GM10266 (cell line): ENCODE data around the gene EEF1AKMT1.

Experiments used
- DNase-seq: peaks from one replicate; pipeline ENCODE4 v3.0.0; 2012; ENCODE audit errors: extremely low spot score
- TF ChIP-seq, protein P1 (sequence below): IDR thresholded peaks from 2 replicates; pipeline ENCODE4 v1.5.1; 2012; ENCODE audit warnings: mild to moderate bottlenecking, low read depth; ENCODE audit not compliant: control insufficient read depth, insufficient read depth; ENCODE audit errors: missing control alignments

Gene EEF1AKMT1

DNA sequence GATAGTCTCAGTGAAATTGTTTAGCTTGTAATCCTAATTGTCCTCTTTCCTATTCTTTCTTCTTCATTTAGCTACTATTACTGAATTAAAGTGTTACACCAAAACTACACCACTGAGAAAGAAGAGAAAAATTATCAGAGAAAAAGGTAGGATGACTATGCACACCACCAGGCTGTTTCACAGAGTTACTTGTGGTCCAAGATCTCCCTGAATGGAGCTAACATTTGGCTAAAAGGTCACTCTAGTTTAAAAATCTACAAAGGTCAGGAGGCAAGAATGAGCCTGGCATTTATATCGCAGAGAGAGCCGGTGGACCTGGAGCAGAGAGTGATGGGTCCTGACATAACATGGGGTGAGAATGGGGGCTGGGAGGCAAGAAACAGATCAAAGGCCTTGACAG lies 37.0 kb upstream of the EEF1AKMT1 start:
- no peak for DNase-seq

GRCh38 chr13:20808874-20809273 lies 35.1 kb upstream of the EEF1AKMT1 start:
- DNase-seq: no peak
- TF ChIP-seq, protein P1, sequence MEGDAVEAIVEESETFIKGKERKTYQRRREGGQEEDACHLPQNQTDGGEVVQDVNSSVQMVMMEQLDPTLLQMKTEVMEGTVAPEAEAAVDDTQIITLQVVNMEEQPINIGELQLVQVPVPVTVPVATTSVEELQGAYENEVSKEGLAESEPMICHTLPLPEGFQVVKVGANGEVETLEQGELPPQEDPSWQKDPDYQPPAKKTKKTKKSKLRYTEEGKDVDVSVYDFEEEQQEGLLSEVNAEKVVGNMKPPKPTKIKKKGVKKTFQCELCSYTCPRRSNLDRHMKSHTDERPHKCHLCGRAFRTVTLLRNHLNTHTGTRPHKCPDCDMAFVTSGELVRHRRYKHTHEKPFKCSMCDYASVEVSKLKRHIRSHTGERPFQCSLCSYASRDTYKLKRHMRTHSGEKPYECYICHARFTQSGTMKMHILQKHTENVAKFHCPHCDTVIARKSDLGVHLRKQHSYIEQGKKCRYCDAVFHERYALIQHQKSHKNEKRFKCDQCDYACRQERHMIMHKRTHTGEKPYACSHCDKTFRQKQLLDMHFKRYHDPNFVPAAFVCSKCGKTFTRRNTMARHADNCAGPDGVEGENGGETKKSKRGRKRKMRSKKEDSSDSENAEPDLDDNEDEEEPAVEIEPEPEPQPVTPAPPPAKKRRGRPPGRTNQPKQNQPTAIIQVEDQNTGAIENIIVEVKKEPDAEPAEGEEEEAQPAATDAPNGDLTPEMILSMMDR: no peak

More for the DNA sequence above, 37.0 kb upstream of the EEF1AKMT1 start:
- TF ChIP-seq, protein P1: no peak

DNA sequence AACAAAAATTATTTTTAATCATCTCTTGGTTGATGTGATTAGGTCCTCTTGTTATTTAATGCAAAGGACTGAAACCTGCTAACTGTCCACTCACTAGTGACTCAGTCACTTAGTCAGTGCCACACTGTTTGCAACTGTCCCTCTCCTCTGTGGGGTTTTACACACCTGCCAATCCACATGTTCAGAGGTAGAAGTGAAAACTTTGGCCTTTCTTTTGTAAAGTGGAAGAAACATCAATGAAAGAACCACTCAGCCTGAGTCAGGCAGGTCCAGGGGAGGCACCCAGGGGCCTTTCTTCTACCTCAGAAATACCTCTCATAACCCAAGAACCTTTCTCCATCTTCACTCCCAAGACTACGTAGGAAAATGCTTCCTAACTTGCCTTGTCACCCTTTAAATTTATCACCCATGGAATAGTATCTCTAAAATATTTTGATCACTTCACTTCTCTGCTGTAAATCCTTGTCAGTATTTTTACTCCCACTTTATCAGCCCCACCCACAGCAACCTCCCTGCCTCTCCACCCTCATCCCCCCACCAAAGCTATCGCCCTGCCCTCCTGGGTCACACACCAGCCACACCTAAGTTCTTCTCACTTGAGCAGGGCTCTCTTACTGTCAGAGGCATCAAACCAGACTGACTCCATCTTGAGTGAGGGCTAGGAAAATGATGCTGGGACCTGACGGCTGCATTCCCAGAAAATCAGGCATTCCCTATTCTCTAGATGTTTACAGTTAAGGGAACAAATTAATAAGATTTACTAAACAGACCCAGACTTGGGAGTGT lies 29.6 kb upstream of the EEF1AKMT1 start:
- DNase-seq: no peak
- TF ChIP-seq, protein P1: no peak

- TF ChIP-seq, protein P1: no peak
- DNase-seq: no peak
These were observed 27.9 kb upstream of the EEF1AKMT1 start for GRCh38 chr13:20801707-20802106.

DNA sequence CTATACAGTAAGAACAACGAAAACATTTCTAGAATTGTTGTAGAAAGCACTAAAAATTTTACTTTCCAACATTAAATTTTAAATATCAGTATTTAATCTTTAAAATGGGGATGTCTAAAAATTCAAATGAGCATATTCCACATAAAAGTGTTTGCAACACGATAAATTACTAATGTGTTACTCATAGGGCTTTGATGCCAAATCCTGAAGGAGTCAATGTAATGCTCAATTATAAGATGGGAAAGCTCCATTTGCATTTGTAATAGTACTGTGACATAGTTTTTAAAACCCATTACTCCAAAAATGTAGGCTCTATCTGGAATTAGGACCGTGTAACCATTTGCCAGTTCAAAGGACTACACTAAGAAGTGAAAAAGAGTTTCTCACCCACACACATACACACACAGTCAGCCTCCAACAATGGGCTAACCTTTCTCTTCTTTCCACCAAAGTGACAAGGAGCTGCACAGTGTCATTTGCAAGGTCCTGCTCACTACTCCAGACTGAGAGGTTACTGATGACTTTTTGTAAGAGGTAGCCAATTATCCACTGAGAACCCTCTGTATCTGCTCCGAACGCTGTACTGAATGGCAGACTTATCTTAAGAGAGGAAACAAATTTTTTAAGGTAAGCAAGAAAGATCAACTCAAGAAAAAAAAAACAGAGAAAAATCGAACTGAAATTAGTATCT lies 26.1 kb upstream of the EEF1AKMT1 start:
- TF ChIP-seq, protein P1: no peak
- no peak for DNase-seq

DNA sequence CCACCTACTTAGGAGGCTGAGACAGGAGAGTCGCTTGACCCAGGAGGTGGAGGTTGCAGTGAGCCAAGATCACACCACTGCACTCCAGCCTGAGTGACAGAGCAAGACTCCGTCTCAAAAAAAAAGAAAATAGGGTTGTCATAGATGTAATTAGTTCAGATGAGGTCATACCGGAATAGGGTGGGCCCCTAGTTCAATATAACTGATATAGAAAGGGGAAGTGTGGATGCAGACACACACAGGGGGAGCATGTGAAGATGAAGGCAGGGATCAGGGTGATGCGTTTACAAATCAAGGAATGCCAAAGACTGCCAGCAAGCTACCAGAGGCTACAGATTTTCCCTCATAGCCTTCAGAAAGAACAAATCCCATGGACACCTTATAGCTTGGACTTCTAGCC lies 24.3 kb upstream of the EEF1AKMT1 start:
- TF ChIP-seq, protein P1: no peak
- no peak for DNase-seq

- TF ChIP-seq, protein P1: no peak
- DNase-seq: no peak
These were observed 23.2 kb upstream of the EEF1AKMT1 start for GRCh38 chr13:20796791-20797508.
